Measurements from ENCODE around the gene PLXDC2. TPM values are rescaled to one million over a fixed set of nuclear protein-coding genes. Genes with fewer than 3 reads are reported as not detected.

PLXDC2 gene
- total and polyA plus RNA-seq, 8 donors = 2.1 to 57.2 (median 11.2) TPM

DNA sequence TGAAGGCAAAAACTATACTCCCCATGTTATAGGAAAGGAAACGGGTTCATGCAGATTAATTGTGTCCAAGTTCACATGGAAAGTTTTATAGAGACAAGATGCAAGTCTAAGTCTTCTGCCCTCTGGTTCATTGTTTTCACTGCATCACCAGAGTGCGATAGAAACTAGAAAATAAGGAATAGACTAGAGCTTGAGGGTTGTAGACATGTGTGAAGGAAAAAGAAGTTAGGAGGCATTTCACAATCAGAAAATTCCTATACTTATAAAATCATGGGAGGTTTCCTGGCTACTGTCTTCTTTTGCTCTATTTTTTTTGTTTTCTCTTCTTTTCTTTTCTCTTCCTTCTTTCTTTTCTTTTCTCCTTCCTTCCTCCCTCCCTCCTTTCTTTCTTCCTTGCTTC is 329.8 kb downstream of the PLXDC2 start:
- H3K27ac ChIP-seq = no peak overlapping the region
- no peaks in the 10 kb centered on the region for H3K4me1 ChIP-seq
- DNase-seq = no peak
- TF ChIP-seq EP300 (IDR thresholded peaks at IDR 0.05) = no peak
- no peak for TF ChIP-seq POLR2AphosphoS5 (IDR thresholded peaks at IDR 0.05)
- TF ChIP-seq POLR2A (IDR thresholded peaks at IDR 0.05) = no peak
- TF ChIP-seq, protein P1, sequence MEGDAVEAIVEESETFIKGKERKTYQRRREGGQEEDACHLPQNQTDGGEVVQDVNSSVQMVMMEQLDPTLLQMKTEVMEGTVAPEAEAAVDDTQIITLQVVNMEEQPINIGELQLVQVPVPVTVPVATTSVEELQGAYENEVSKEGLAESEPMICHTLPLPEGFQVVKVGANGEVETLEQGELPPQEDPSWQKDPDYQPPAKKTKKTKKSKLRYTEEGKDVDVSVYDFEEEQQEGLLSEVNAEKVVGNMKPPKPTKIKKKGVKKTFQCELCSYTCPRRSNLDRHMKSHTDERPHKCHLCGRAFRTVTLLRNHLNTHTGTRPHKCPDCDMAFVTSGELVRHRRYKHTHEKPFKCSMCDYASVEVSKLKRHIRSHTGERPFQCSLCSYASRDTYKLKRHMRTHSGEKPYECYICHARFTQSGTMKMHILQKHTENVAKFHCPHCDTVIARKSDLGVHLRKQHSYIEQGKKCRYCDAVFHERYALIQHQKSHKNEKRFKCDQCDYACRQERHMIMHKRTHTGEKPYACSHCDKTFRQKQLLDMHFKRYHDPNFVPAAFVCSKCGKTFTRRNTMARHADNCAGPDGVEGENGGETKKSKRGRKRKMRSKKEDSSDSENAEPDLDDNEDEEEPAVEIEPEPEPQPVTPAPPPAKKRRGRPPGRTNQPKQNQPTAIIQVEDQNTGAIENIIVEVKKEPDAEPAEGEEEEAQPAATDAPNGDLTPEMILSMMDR (IDR thresholded peaks at IDR 0.05) = no peak
- intact Hi-C loops (cut with DNase I; ENCODE audit: low total_unique reads) = no loop called here
- 81 to 94% (median 87%) methylated on average over 2 of the region's 2 CpGs for WGBS, 5 donors
- no peaks in the 10 kb centered on the region for H3K9me3 ChIP-seq
- H3K36me3 ChIP-seq = no peaks in the 10 kb centered on the region
- no peaks in the 10 kb centered on the region for H3K27me3 ChIP-seq
- no peak overlapping the region for H3K4me3 ChIP-seq

- Histone ChIP-seq H3K27ac (no peak overlapping the region), H3K27me3 (no peaks in the 10 kb centered on the region), H3K9me3 (no peaks in the 10 kb centered on the region), H3K4me1 (no peaks in the 10 kb centered on the region), H3K36me3 (no peaks in the 10 kb centered on the region), H3K4me3 (no peak overlapping the region)
- intact Hi-C loops (cut with DNase I; ENCODE audit: low total_unique reads) = no loop called here
- WGBS, 5 donors = 78 to 92% (median 83%) methylated on average over 2 of the region's 2 CpGs
- no peak for DNase-seq
- TF ChIP-seq EP300 (IDR thresholded peaks at IDR 0.05) (no peak), POLR2A (IDR thresholded peaks at IDR 0.05) (no peak), POLR2AphosphoS5 (IDR thresholded peaks at IDR 0.05) (no peak)
- TF ChIP-seq, protein P1 (IDR thresholded peaks at IDR 0.05) = no peak
These were observed 331.5 kb downstream of the PLXDC2 start for GRCh38 chr10:20147684-20148083.

- Histone ChIP-seq H3K36me3 (no peaks in the 10 kb centered on the region), H3K4me3 (no peak overlapping the region), H3K9me3 (no peaks in the 10 kb centered on the region), H3K27ac (no peak overlapping the region), H3K27me3 (no peaks in the 10 kb centered on the region), H3K4me1 (no peaks in the 10 kb centered on the region)
- intact Hi-C loops (cut with DNase I; ENCODE audit: low total_unique reads) = no loop called here
- DNase-seq = no peak
- TF ChIP-seq POLR2AphosphoS5 (IDR thresholded peaks at IDR 0.05) (no peak), POLR2A (IDR thresholded peaks at IDR 0.05) (no peak), EP300 (IDR thresholded peaks at IDR 0.05) (no peak)
- TF ChIP-seq, protein P1 (IDR thresholded peaks at IDR 0.05) = no peak
- WGBS, 5 donors = 85 to 94% (median 91%) methylated on average over 2 of the region's 2 CpGs
These were observed 340.3 kb downstream of the PLXDC2 start for GRCh38 chr10:20156511-20156910.

GRCh38 chr10:20157314-20157713 is 341.1 kb downstream of the PLXDC2 start:
- no peak for DNase-seq
- no peaks in the 10 kb centered on the region for H3K27me3 ChIP-seq
- 82 to 97% (median 86%) methylated on average over 1 of the region's 1 CpG for WGBS, 5 donors
- H3K4me3 ChIP-seq = no peak overlapping the region
- no peaks in the 10 kb centered on the region for H3K4me1 ChIP-seq
- no peaks in the 10 kb centered on the region for H3K9me3 ChIP-seq
- H3K27ac ChIP-seq = no peak overlapping the region
- H3K36me3 ChIP-seq = no peaks in the 10 kb centered on the region
- intact Hi-C loops (cut with DNase I; ENCODE audit: low total_unique reads) = no loop called here
- TF ChIP-seq POLR2AphosphoS5 (IDR thresholded peaks at IDR 0.05) (no peak), POLR2A (IDR thresholded peaks at IDR 0.05) (no peak), EP300 (IDR thresholded peaks at IDR 0.05) (no peak)
- TF ChIP-seq, protein P1 (IDR thresholded peaks at IDR 0.05) = no peak
